Frontal cortex (tissue), 4 donors: ENCODE measurements around the gene OLR1. TPM values are rescaled to one million over a fixed set of nuclear protein-coding genes. Genes with fewer than 3 reads are reported as not detected.

ENCODE experiments used
- DNase-seq, 2 donors: peaks; one replicate each; pipeline ENCODE4 v3.0.0; 2012; ENCODE audit warnings: low spot score in 2 of 2
- FAIRE-seq: peaks from 2 replicates; lab custom pipeline; 2012; peaks lifted over from hg19 to GRCh38; lab: Jason Lieb, UNC
- total RNA-seq: library from RNA; depleted of rRNA; stranded (reverse); fragments of >200 nt; gene quantifications from one replicate; pipeline ENCODE4 v1.2.3, GENCODE V29; 2014
- donor health status: control.
- donor health status: control.
- donor health status: control.

The OLR1 gene
- total RNA-seq, 1 donor from 2014 or later, result 4.1 TPM

GRCh38 chr12:10113920-10114319 lies 58.0 kb downstream of the OLR1 start:
- DNase-seq, result no peak
- no peak for FAIRE-seq

- no peak for FAIRE-seq
- DNase-seq, result no peak
Observed at GRCh38 chr12:10113075-10113474, 58.9 kb downstream of the OLR1 start.

- DNase-seq (no peak), FAIRE-seq (no peak)
Observed at GRCh38 chr12:10111451-10111850, 60.5 kb downstream of the OLR1 start.

- DNase-seq (no peak), FAIRE-seq (no peak)
Observed at GRCh38 chr12:10110256-10110844, 61.6 kb downstream of the OLR1 start.

Other genes starting within 250 kb of the OLR1 start
- not detected for gene CLEC2A, start 239.8 kb downstream of the OLR1 start, total RNA-seq
- 0.41 TPM for gene CLEC12A, start 200.7 kb downstream of the OLR1 start, total RNA-seq
- gene CLEC1B, start 173.0 kb downstream of the OLR1 start, total RNA-seq, result not detected
- gene CLEC12B, start 161.5 kb downstream of the OLR1 start, total RNA-seq, result not detected
- gene CLEC9A, start 141.4 kb downstream of the OLR1 start, total RNA-seq, result not detected
- 0.41 TPM for gene CLEC1A, start 73.1 kb downstream of the OLR1 start, total RNA-seq
- 2.0 TPM for gene CLEC7A, start 41.9 kb downstream of the OLR1 start, total RNA-seq
- not detected for gene TMEM52B, start 6.9 kb upstream of the OLR1 start, total RNA-seq
- 44.8 TPM for gene GABARAPL1, start 40.7 kb upstream of the OLR1 start, total RNA-seq
- gene KLRD1, start 135.7 kb upstream of the OLR1 start, total RNA-seq, result under 0.01 TPM
- gene KLRK1, start 217.9 kb upstream of the OLR1 start, total RNA-seq, result 0.82 TPM
- not detected for gene KLRC4, start 237.6 kb upstream of the OLR1 start, total RNA-seq
- gene KLRC3, start 248.5 kb upstream of the OLR1 start, total RNA-seq, result 2.9 TPM